HG03025 (cell line): Measurements from ENCODE around the gene RTN4R.

Experiments used
- ATAC-seq: cut with Tn5 transposase; IDR thresholded peaks from one replicate; pipeline ENCODE4 v1.9.1; 2021; ENCODE audit warnings: mild to moderate bottlenecking, moderate library complexity; ENCODE audit not compliant: unreplicated experiment, low FRiP score

RTN4R gene

GRCh38 chr22:20219667-20220628 lies 48.2 kb downstream of the RTN4R start:
- no peak for ATAC-seq

- no peak for ATAC-seq
These were observed 49.1 kb downstream of the RTN4R start for GRCh38 chr22:20218987-20219386.

- no peak for ATAC-seq
These were observed 49.7 kb downstream of the RTN4R start for GRCh38 chr22:20218326-20218872.

- no peak for ATAC-seq
These were observed 50.6 kb downstream of the RTN4R start for GRCh38 chr22:20217563-20217962.

GRCh38 chr22:20216863-20217499 lies 51.1 kb downstream of the RTN4R start:
- no peak for ATAC-seq

- no peak for ATAC-seq
These were observed 52.4 kb downstream of the RTN4R start for GRCh38 chr22:20215742-20216141.

- no peak for ATAC-seq
These were observed 53.3 kb downstream of the RTN4R start for GRCh38 chr22:20214853-20215252.

- ATAC-seq = no peak
These were observed 54.0 kb downstream of the RTN4R start for GRCh38 chr22:20213833-20214708.

- no peak for ATAC-seq
These were observed 55.1 kb downstream of the RTN4R start for GRCh38 chr22:20212754-20213699.

- no peak for ATAC-seq
These were observed 55.9 kb downstream of the RTN4R start for GRCh38 chr22:20211997-20212753.

GRCh38 chr22:20211409-20211996 lies 56.6 kb downstream of the RTN4R start:
- ATAC-seq = no peak

GRCh38 chr22:20210473-20211059 lies 57.6 kb downstream of the RTN4R start:
- no peak for ATAC-seq

GRCh38 chr22:20209761-20210250 lies 58.3 kb downstream of the RTN4R start:
- ATAC-seq = no peak

GRCh38 chr22:20208713-20209310 lies 59.3 kb downstream of the RTN4R start:
- no peak for ATAC-seq

- ATAC-seq = no peak
These were observed 60.7 kb downstream of the RTN4R start for GRCh38 chr22:20207277-20208025.

- ATAC-seq = no peak
These were observed 61.4 kb downstream of the RTN4R start for GRCh38 chr22:20206709-20207215.
